K562 (cell line): ENCODE results near the gene ZNF689. TPM values are rescaled to one million over a fixed set of nuclear protein-coding genes. Genes with fewer than 3 reads are reported as not detected.
A peak's percentile ranks its signal among the peaks of the same experiment; 100 is the strongest.

Experiments used
- ATAC-seq: fragments of 200-7000 bp; cut with Tn5 transposase; 3 replicates; pipeline ENCODE4 v1.9.1; 2020; ENCODE audit warnings: moderate library complexity
- BruUV-seq: library from RNA; stranded (reverse); fragments of 400-500 nt; replicated peaks from 2 replicates; lab custom pipeline; 2021; lab: Mats Ljungman, UMichigan
- CTCF ChIA-PET: fragments of 300-600 bp; formaldehyde crosslinking; extraction: SDS; loops from one replicate; lab custom pipeline; 2021; ENCODE audit warnings: low intra/inter-chr PET ratio; lab: Yijun Ruan, JAX
- POLR2A ChIA-PET: fragments of 300-600, 350-650 bp; sonication (Branson Sonifier 250); formaldehyde crosslinking; extraction: SDS; loops from one replicate; lab custom pipeline; 2021; ENCODE audit warnings: antibody characterized with exemption, inconsistent platforms; lab: Yijun Ruan, JAX
- DNase-seq, 4 experiments: peaks; one replicate each; pipeline versions ENCODE4 v3.0.0 to v3.0.0-alpha.2; 2011 to 2018; ENCODE audit warnings: low spot score in 3 of 4, mixed read lengths in 3 of 4; ENCODE audit errors: extremely low read depth in 1 of 4
- FAIRE-seq: peaks from 2 replicates; lab custom pipeline; 2011; peaks lifted over from hg19 to GRCh38; lab: Jason Lieb, UNC
- H2AFZ ChIP-seq: 2 replicates; pipeline ENCODE4 v1.6.0; 2011; ENCODE audit warnings: low read depth, low read length, control low read depth, inconsistent platforms
- H3K27ac ChIP-seq: fragments of 200-600 bp; 3 replicates; pipeline ENCODE4 v1.8.0; 2011; ENCODE audit warnings: low read depth, mild to moderate bottlenecking, control low read depth, inconsistent platforms, low read length, moderate library complexity, mixed read lengths; ENCODE audit errors: extremely low read depth
- H3K27me3 ChIP-seq, 2 experiments: fragments of 300-600 bp in 1 of 2; 2 replicates in 1 of 2; 3 replicates in 1 of 2; pipeline versions ENCODE4 v1.6.0 to v1.8.0; 2011; ENCODE audit warnings: inconsistent platforms in 2 of 2, low read length in 2 of 2, mild to moderate bottlenecking in 1 of 2, mixed read lengths in 1 of 2, moderate library complexity in 1 of 2; ENCODE audit not compliant: control insufficient read depth in 2 of 2, insufficient read depth in 2 of 2
- H3K36me3 ChIP-seq: fragments of 300-600 bp; 3 replicates; pipeline ENCODE4 v1.8.0; 2011; ENCODE audit warnings: mild to moderate bottlenecking, low read length, inconsistent platforms; ENCODE audit not compliant: control insufficient read depth, insufficient read depth
- H3K4me1 ChIP-seq, 2 experiments: fragments of 200-600 bp in 1 of 2; replicated peaks in 1 of 2; 2 replicates in 1 of 2; 3 replicates in 1 of 2; pipeline versions ENCODE4 v1.5.1 to v1.8.0; 2011; ENCODE audit warnings: inconsistent platforms in 2 of 2, low read length in 2 of 2, mild to moderate bottlenecking in 1 of 2, mixed read lengths in 1 of 2, moderate library complexity in 1 of 2; ENCODE audit not compliant: control insufficient read depth in 2 of 2, insufficient read depth in 2 of 2
- H3K4me2 ChIP-seq: 2 replicates; pipeline ENCODE4 v1.6.1; 2011; ENCODE audit warnings: low read length, control low read depth, inconsistent platforms, mixed read lengths; ENCODE audit not compliant: insufficient read depth
- H3K4me3 ChIP-seq: fragments of 200-600 bp; sonication (generic), shearing (Covaris generic); 2 replicates; pipeline ENCODE4 v1.5.1; 2016; ENCODE audit warnings: control low read depth, inconsistent platforms
- H3K79me2 ChIP-seq: fragments of 200-600 bp; 3 replicates; pipeline ENCODE4 v1.8.0; 2011; ENCODE audit warnings: low read length, inconsistent platforms; ENCODE audit not compliant: control insufficient read depth, insufficient read depth
- H3K9ac ChIP-seq, 2 experiments: 2 replicates each; pipeline versions ENCODE4 v1.6.0 to v1.6.1; 2011; ENCODE audit warnings: low read depth in 2 of 2, low read length in 2 of 2, control low read depth in 1 of 2, inconsistent platforms in 1 of 2, mild to moderate bottlenecking in 1 of 2, mixed read lengths in 1 of 2; ENCODE audit not compliant: insufficient read depth in 1 of 2
- H3K9me1 ChIP-seq: one replicate; pipeline ENCODE4 v1.6.0; 2011; ENCODE audit warnings: inconsistent platforms, mild to moderate bottlenecking, low read length, moderate library complexity; ENCODE audit not compliant: control insufficient read depth, insufficient read depth
- H3K9me3 ChIP-seq: replicated peaks from 2 replicates; pipeline ENCODE4 v1.5.1; 2011; ENCODE audit warnings: low read depth, low read length, inconsistent platforms; ENCODE audit not compliant: control insufficient read depth, insufficient read depth
- H4K20me1 ChIP-seq: replicated peaks from 2 replicates; pipeline ENCODE4 v1.6.1; 2011; ENCODE audit warnings: low read length, inconsistent platforms, mixed read lengths; ENCODE audit not compliant: control insufficient read depth, insufficient read depth
- KDM4B ChIP-seq, 2 experiments: fragments of 450-650 bp in 1 of 2; sonication (generic) in 1 of 2; IDR thresholded peaks; 2 replicates each; pipeline ENCODE4 v1.6.1; 2016 to 2017; ENCODE audit warnings: borderline replicate concordance in 2 of 2, antibody characterized with exemption in 1 of 2, low read depth in 1 of 2, mild to moderate bottlenecking in 1 of 2
- RFX1 ChIP-seq: fragments of 450-650 bp; IDR thresholded peaks from 2 replicates; pipeline ENCODE4 v1.6.1; 2016; ENCODE audit warnings: mild to moderate bottlenecking, moderate library complexity
- ZEB2 ChIP-seq: fragments of 450-650 bp; IDR thresholded peaks from 2 replicates; pipeline ENCODE4 v1.6.1; 2016
- ZNF253 ChIP-seq: fragments of 250-450 bp; sonication (Bioruptor Pico); conservative IDR thresholded peaks from 2 replicates; pipeline ENCODE4 v1.6.1; 2021; ENCODE audit warnings: mild to moderate bottlenecking
- WGBS: fragments of 100-300 bp; shearing (Covaris generic); methylation state at CpG from one replicate; pipeline ENCODE4 v1.1.6; 2016; ENCODE audit warnings: low coverage, mixed read lengths; ENCODE audit not compliant: insufficient coverage; ENCODE audit errors: missing lambda C conversion rate; 5-methylcytosine and 5-hydroxymethylcytosine counted together
- in situ Hi-C: fragments of 300-500 bp; cut with MboI; formaldehyde crosslinking; loops from 4 replicates; pipeline ENCODE4 v1.15.0; 2018; ENCODE audit warnings: inconsistent platforms, mixed read lengths
- intact Hi-C: fragments of 100-400 bp; cut with micrococcal nuclease; formaldehyde crosslinking; loops from 2 replicates; pipeline ENCODE4 v1.14.2; 2022
- polyA plus RNA-seq, 8 experiments: library from polyadenylated mRNA; depleted of rRNA in 4 of 8; stranded (reverse) in 5 of 8; unstranded in 3 of 8; fragments of >200 nt; fragmentation: Nextera tagmentation in 2 of 8; fragmentation: Illumina TruSeq in 1 of 8; extraction: Ambion mirVana in 2 of 8; extraction: Trizol in 1 of 8; gene quantifications; 2 replicates each; pipeline versions ENCODE4 v1.2.1 to v1.2.3, GENCODE V29; 2011 to 2014; ENCODE audit warnings: inconsistent platforms in 1 of 8, missing spikeins in 1 of 8
- total RNA-seq, 7 experiments: library from RNA; depleted of rRNA in 6 of 7; stranded (reverse); fragments of >200 nt in 6 of 7; fragmentation: Illumina TruSeq in 2 of 7; extraction: Trizol in 2 of 7; gene quantifications; 2 replicates each; pipeline versions ENCODE4 v1.2.1 to v1.2.3, GENCODE V29; 2011 to 2021; ENCODE audit warnings: low replicate concordance in 1 of 7
- TF ChIP-seq, protein P1 (sequence below): fragments of 250-450 bp; sonication (Bioruptor Pico); IDR thresholded peaks from 2 replicates; pipeline ENCODE4 v1.5.0; 2020; ENCODE audit warnings: mild to moderate bottlenecking, borderline replicate concordance

ZNF689 gene
- total and polyA plus RNA-seq, 9 of the 15 experiments (the other 6 are each of a cell fraction or from before 2014, with no cell fraction given): 5.4 to 15.4 (median 10.8) TPM

DNA sequence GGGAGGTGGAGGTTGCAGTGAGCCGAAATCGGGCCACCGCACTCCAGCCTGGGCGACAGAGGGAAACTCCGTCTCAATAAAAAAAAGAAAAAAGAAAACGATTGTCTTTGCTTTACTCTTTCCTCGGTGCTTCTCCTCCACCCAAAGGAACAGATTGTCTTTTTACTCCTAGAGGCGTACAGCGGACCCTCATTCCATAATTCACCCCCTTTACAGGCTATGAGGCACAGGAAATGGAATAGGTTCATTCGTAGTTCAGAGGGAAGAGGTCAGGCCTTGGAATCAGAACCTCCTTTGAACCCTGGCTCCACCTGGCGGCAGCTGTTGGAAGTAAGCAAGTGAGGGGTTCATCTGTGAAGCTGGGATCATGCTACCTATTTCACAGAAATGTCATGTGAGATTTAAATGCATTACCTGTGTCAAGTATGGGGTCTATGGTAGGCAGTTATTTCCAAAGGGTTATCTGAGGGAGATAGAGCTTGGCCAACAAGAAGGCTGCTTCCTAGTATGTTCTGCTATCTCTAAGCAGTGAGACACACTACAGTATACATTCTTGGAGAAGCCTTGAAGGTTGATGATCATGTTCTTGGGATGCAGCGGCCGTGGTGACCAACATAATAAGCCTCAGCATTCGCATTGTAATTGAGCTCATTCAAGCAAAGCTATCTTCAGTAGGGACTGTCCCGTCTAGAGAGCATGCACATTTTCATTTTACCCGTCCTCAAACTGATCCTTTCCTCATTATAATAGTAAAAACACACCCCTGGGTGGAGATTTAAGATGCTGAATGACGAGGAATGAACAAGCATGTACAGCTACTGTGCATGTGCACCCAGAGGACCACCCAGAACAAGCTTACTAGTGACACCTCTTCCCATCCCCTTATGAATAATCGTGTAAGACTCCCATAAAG is 18.7 kb upstream of the ZNF689 start (continued):
- no peak for TF ChIP-seq ZEB2

DNA sequence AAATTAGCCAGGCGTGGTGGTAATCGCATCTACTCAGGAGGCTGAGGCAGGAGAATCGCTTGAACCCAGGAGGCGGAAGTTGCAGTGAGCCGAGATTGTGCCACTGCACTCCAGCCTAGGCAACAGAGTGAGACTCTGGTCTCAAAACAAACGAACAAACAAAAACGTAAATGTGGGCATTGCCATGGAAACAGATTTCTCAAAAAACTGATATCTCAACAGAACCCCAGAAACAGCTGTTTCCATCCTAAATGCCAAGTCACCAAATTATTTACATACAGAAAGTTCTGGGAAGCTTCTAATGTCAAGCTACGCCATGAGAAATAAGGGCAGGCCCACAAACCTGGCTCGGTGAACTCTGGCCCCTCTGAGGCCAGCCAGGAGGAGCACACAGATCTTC is 16.0 kb upstream of the ZNF689 start:
- no peaks in the 10 kb centered on the region for H3K27me3 ChIP-seq
- TF ChIP-seq, protein P1, sequence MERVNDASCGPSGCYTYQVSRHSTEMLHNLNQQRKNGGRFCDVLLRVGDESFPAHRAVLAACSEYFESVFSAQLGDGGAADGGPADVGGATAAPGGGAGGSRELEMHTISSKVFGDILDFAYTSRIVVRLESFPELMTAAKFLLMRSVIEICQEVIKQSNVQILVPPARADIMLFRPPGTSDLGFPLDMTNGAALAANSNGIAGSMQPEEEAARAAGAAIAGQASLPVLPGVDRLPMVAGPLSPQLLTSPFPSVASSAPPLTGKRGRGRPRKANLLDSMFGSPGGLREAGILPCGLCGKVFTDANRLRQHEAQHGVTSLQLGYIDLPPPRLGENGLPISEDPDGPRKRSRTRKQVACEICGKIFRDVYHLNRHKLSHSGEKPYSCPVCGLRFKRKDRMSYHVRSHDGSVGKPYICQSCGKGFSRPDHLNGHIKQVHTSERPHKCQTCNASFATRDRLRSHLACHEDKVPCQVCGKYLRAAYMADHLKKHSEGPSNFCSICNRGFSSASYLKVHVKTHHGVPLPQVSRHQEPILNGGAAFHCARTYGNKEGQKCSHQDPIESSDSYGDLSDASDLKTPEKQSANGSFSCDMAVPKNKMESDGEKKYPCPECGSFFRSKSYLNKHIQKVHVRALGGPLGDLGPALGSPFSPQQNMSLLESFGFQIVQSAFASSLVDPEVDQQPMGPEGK (CRISPR knock-in tag): no peak
- TF ChIP-seq KDM4B (IDR thresholded peaks at IDR 0.05; ENCODE audit: borderline replicate concordance in 2 of 2, low read depth in 1 of 2) (no peak), RFX1 (peak; percentile 53; the same call in 1 of the 2 replicates), ZNF253 (CRISPR knock-in tag) (no peak)
- TF ChIP-seq, all 486 proteins: peak for 1
- Histone ChIP-seq H2AFZ (no peak overlapping the region), H3K36me3 (no peaks in the 10 kb centered on the region), H3K9me1 (no peaks in the 10 kb centered on the region), H3K9me3 (peaks cover 9% of the 10 kb centered on the region), H3K4me2 (no peak overlapping the region), H3K4me1 (peaks cover 6 to 10% of the 10 kb centered on the region in 2 experiments; a peak in 3 of 5 replicates), H3K27ac (no peak overlapping the region), H3K9ac (no peak overlapping the region), H3K4me3 (no peak overlapping the region), H3K79me2 (no peaks in the 10 kb centered on the region), H4K20me1 (no peaks in the 10 kb centered on the region)
- intact Hi-C loops (no loop called here), in situ Hi-C loops (loop anchor here (10.0 to 25.0 kb wide), 3 partner anchors 191 to 1164 kb away; partner anchors contain the start of genes BOLA2, DCTPP1, SLX1B and SULT1A4)
- 81% methylated on average over 9 of the region's 9 CpGs for WGBS
- DNase-seq (no peak), ATAC-seq (no peak), FAIRE-seq (no peak)
- BruUV-seq: no TSS peak
- CTCF ChIA-PET: no interaction called here
- POLR2A ChIA-PET: interaction anchor here (1.1 kb wide), 1 partner anchor 25 kb away, joined by 3 read pairs; the partner anchor contains the start of gene PRR14
